Measurements from ENCODE around the gene MS4A18. TPM values are rescaled to one million over a fixed set of nuclear protein-coding genes. Genes with fewer than 3 reads are reported as not detected.

MS4A18 gene
- total and polyA plus RNA-seq, 5 donors = not detected

GRCh38 chr11:60780774-60781173 lies 56.3 kb downstream of the MS4A18 start:
- ATAC-seq (no peak), DNase-seq (no peak)
- no peaks in the 10 kb centered on the region for H3K9me3 ChIP-seq (ENCODE audit: control insufficient read depth, low read length)
- no peak overlapping the region for H3K4me3 ChIP-seq (ENCODE audit: low read length)
- no peaks in the 10 kb centered on the region for H3K4me1 ChIP-seq (ENCODE audit: control insufficient read depth, insufficient read depth, low read length)
- intact Hi-C loops (cut with DNase I) = no loop called here
- H3K27ac ChIP-seq (ENCODE audit: low read length) = no peak overlapping the region
- no peaks in the 10 kb centered on the region for H3K27me3 ChIP-seq (ENCODE audit: control insufficient read depth, insufficient read depth)

DNA sequence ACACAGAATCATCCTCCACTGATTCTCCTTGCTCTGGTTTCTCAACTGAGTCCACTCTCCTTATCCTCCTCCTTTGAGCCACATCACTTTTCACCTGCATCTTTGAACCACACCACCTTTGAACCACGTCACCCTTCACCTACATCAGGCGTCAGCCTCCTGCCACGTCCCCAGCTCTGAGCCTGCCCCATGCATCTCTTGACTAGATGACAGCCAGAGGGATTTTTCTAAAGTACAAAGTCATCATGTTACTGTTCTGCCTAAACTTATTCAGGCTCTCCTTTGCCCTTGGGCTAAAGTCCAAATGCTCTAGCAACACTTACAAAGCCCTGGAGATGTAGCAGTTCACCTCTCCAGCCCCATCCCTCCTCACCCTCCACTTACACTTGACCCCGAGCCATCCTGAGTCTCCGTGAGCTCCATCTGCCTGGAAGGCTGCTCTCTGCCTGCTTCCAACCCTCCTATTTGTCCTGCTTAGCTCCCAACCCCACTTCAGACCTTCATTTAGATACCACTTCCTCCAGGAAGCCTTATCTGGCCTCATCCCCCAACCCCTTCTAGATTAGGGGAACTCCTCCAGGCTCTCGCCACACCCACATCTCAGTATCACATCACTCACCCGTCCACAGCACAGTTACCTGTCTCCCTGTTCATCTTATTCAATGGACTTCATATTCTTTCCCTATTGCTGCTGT lies 56.9 kb downstream of the MS4A18 start:
- 74% methylated on average over 7 of the region's 7 CpGs for WGBS
- intact Hi-C loops (cut with DNase I) = no loop called here

DNA sequence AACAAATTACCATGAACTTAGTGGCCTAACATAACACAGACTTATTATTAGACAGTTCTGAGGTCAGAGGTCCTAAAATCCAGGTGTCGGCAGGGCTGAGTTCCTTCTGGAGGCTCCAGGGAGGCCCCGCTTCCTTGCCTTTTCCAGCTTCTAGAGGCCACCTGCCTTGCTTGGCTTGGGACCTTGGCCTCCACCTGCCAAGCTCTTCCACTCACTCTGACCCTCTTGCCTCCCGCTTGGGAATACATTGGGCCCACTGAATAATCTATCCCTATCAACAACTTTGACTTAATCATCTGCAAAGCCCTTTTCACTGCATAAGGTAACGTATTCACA lies 57.4 kb downstream of the MS4A18 start:
- Histone ChIP-seq H3K4me3 (ENCODE audit: low read length) (no peak overlapping the region), H3K27me3 (ENCODE audit: control insufficient read depth, insufficient read depth) (no peaks in the 10 kb centered on the region), H3K9me3 (ENCODE audit: control insufficient read depth, low read length) (no peaks in the 10 kb centered on the region), H3K4me1 (ENCODE audit: control insufficient read depth, insufficient read depth, low read length) (no peaks in the 10 kb centered on the region), H3K27ac (ENCODE audit: low read length) (no peak overlapping the region)
- intact Hi-C loops (cut with DNase I) = no loop called here
- no peak for DNase-seq
- WGBS = 94% methylated on average over 4 of the region's 4 CpGs
- no peak for ATAC-seq

More for the DNA sequence above, 56.9 kb downstream of the MS4A18 start:
- Histone ChIP-seq H3K4me1 (ENCODE audit: control insufficient read depth, insufficient read depth, low read length) (no peaks in the 10 kb centered on the region), H3K9me3 (ENCODE audit: control insufficient read depth, low read length) (no peaks in the 10 kb centered on the region), H3K27me3 (ENCODE audit: control insufficient read depth, insufficient read depth) (no peaks in the 10 kb centered on the region), H3K27ac (ENCODE audit: low read length) (no peak overlapping the region), H3K4me3 (ENCODE audit: low read length) (no peak overlapping the region)
- ATAC-seq (no peak), DNase-seq (no peak)

DNA sequence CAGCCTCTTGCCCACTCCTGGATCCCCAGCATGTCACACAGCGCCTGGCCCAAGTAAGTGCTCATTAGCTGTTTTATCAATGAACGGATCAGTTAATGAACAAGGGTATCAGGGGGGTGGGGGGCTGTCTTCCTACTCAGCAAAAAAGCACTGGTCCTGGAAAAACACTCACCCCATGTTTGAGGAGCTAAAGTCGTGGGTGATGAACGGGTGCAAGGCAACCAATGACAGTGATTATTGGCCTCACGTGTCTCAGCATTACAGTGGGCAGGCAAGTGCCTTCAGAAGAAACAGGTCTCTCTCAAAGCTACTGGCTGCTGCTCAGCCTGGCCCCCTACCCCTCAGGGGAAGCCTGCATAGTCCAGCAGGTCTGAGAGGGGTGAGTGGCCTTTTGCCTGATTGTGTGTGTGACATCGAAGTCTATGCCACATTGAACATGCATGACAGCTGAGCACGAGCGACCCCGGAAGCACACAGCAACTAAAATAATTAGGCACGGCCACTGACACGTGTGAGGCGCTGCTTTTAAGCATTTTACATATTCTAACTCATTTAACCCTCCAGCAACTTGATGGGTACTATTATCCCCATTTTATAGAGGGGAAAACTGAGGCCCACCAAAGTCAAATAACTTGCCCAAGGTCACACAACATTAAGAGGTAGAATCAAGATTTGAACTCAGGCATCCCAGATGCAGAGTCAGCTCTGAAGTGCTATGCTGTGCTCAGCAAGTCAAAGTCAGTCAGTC lies 58.0 kb downstream of the MS4A18 start:
- intact Hi-C loops (cut with DNase I) = no loop called here
- Histone ChIP-seq H3K4me3 (ENCODE audit: low read length) (no peak overlapping the region), H3K9me3 (ENCODE audit: control insufficient read depth, low read length) (no peaks in the 10 kb centered on the region), H3K27me3 (ENCODE audit: control insufficient read depth, insufficient read depth) (no peaks in the 10 kb centered on the region), H3K27ac (ENCODE audit: low read length) (no peak overlapping the region), H3K4me1 (ENCODE audit: control insufficient read depth, insufficient read depth, low read length) (no peaks in the 10 kb centered on the region)
- DNase-seq (no peak), ATAC-seq (no peak)
- 88% methylated on average over 12 of the region's 12 CpGs for WGBS

- no peak for DNase-seq
- H3K27ac ChIP-seq (ENCODE audit: low read length) = no peak overlapping the region
- no peaks in the 10 kb centered on the region for H3K9me3 ChIP-seq (ENCODE audit: control insufficient read depth, low read length)
- H3K27me3 ChIP-seq (ENCODE audit: control insufficient read depth, insufficient read depth) = no peaks in the 10 kb centered on the region
- 94% methylated on average over 8 of the region's 8 CpGs for WGBS
- no peaks in the 10 kb centered on the region for H3K4me1 ChIP-seq (ENCODE audit: control insufficient read depth, insufficient read depth, low read length)
- intact Hi-C loops (cut with DNase I) = no loop called here
- ATAC-seq = no peak
- no peak overlapping the region for H3K4me3 ChIP-seq (ENCODE audit: low read length)
Measured at GRCh38 chr11:60783141-60783484, 58.6 kb downstream of the MS4A18 start.

DNA sequence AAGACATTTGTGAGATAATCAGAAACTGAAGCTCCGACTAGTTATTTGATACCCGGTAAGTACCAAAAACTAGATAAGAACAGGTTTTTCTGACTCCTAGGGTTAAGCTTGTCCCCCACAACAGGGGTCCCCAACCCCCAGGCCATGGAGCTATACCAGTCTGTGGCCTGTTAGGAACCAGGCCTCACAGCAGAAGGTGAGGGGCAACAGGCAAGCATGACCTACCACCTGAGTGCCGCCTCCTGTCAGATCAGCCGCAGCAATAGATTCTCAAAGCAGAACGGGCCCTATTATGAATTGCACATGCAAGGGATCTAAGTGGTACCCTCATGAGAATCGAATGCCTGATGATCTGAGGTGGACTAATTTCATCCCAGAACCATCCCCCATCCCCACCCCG lies 59.4 kb downstream of the MS4A18 start:
- DNase-seq (no peak), ATAC-seq (no peak)
- no peak overlapping the region for H3K4me3 ChIP-seq (ENCODE audit: low read length)
- no peak overlapping the region for H3K27ac ChIP-seq (ENCODE audit: low read length)
- no peaks in the 10 kb centered on the region for H3K9me3 ChIP-seq (ENCODE audit: control insufficient read depth, low read length)
- no peaks in the 10 kb centered on the region for H3K4me1 ChIP-seq (ENCODE audit: control insufficient read depth, insufficient read depth, low read length)
- WGBS = 92% methylated on average over 7 of the region's 7 CpGs
- no peaks in the 10 kb centered on the region for H3K27me3 ChIP-seq (ENCODE audit: control insufficient read depth, insufficient read depth)
- intact Hi-C loops (cut with DNase I) = no loop called here

DNA sequence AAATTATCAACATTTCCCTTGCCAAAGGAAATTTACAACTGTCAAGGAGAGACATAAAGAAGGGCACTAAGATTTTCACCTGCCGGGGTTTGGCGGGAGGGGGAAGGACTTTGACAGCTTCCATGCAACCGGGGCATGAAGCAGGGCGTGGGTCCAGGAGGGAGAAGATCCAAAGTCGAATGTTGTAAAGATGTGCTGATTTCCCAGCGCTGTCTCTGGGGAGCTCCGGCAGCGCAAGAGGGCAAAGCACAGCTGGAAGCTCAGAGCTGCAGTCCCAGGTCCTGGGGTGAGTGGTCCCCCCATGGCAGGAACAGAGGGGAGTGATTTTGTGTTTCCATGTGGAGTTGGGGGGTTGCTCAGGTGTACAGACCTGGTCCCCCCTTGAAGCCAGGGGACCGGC lies 60.6 kb downstream of the MS4A18 start, which contains the start of gene MS4A10:
Gene MS4A10, plus strand, starts transcription at position 198 of the 400 bp plus-strand sequence. CDS start 5,003 bp downstream, outside the sequence.
- no peak for DNase-seq

GRCh38 chr11:60785806-60786361 lies 61.4 kb downstream of the MS4A18 start:
- Histone ChIP-seq H3K4me3 (ENCODE audit: low read length) (no peak overlapping the region), H3K4me1 (ENCODE audit: control insufficient read depth, insufficient read depth, low read length) (no peaks in the 10 kb centered on the region), H3K9me3 (ENCODE audit: control insufficient read depth, low read length) (no peaks in the 10 kb centered on the region), H3K27ac (ENCODE audit: low read length) (no peak overlapping the region), H3K27me3 (ENCODE audit: control insufficient read depth, insufficient read depth) (no peaks in the 10 kb centered on the region)
- WGBS = 48% methylated on average over 8 of the region's 8 CpGs
- intact Hi-C loops (cut with DNase I) = no loop called here
- DNase-seq (no peak), ATAC-seq (no peak)

More for the DNA sequence above, 60.6 kb downstream of the MS4A18 start, which contains the start of gene MS4A10:
- intact Hi-C loops (cut with DNase I) = no loop called here
- no peak for ATAC-seq
- Histone ChIP-seq H3K9me3 (ENCODE audit: control insufficient read depth, low read length) (no peaks in the 10 kb centered on the region), H3K27me3 (ENCODE audit: control insufficient read depth, insufficient read depth) (no peaks in the 10 kb centered on the region), H3K27ac (ENCODE audit: low read length) (no peak within 1 kb of the TSS), H3K4me1 (ENCODE audit: control insufficient read depth, insufficient read depth, low read length) (no peaks in the 10 kb centered on the region), H3K4me3 (ENCODE audit: low read length) (no peak within 1 kb of the TSS)
- 64% methylated on average over 9 of the region's 9 CpGs for WGBS

DNA sequence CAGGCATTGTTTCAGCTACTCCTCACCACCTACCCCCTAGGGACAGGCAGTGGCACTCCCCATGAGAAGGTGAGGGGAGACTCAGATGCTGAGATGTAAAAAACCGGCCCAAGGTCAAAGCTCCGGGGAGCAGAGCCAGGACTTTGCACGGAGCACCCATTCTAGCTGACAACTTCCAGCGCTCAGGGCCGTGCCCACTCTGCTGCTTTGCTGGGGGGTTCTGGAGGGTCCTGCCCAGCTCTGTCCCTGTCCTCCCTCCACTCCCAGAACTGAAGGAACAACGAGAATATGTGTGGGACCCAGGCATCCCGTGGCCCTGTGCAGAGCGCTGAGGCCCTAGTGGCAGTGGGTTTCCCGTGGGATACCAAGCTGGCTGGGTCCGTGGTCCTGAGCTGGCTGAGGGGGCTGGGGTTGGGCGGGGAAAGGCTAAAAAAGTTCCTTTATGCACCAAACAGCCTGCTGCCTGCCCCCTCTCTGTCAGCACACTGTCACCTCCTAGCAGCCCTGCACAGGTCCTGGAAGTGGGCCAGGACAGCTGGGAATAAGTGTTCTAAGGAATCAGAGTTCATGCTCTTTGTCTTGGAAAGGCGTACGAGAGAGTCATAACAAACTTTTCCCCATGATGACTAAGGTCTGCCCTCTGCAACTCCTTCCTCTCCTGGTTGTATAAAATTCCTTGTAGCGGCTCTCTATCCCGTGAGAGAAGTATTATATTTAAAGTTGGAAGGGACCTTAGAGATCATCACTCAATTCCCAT lies 62.5 kb downstream of the MS4A18 start:
- ATAC-seq (peak; percentile 70 to 87), DNase-seq (peak; percentile 84 to 92 (median 84))
- 31% methylated on average over 15 of the region's 15 CpGs for WGBS
- Histone ChIP-seq H3K4me3 (ENCODE audit: low read length) (no peak overlapping the region), H3K4me1 (ENCODE audit: control insufficient read depth, insufficient read depth, low read length) (no peaks in the 10 kb centered on the region), H3K9me3 (ENCODE audit: control insufficient read depth, low read length) (no peaks in the 10 kb centered on the region), H3K27me3 (ENCODE audit: control insufficient read depth, insufficient read depth) (no peaks in the 10 kb centered on the region), H3K27ac (ENCODE audit: low read length) (no peak overlapping the region)
- intact Hi-C loops (cut with DNase I) = no loop called here

GRCh38 chr11:60788401-60789125 lies 64.0 kb downstream of the MS4A18 start:
- Histone ChIP-seq H3K27me3 (ENCODE audit: control insufficient read depth, insufficient read depth) (no peaks in the 10 kb centered on the region), H3K4me1 (ENCODE audit: control insufficient read depth, insufficient read depth, low read length) (no peaks in the 10 kb centered on the region), H3K27ac (ENCODE audit: low read length) (no peak overlapping the region), H3K9me3 (ENCODE audit: control insufficient read depth, low read length) (no peaks in the 10 kb centered on the region), H3K4me3 (ENCODE audit: low read length) (no peak overlapping the region)
- peak in 1 of 3 donors; percentile 72 for DNase-seq
- WGBS = 84% methylated on average over 7 of the region's 7 CpGs
- ATAC-seq = peak in 1 of 2 donors; percentile 19
- intact Hi-C loops (cut with DNase I) = no loop called here

Measured in right cardiac atrium (tissue), 5 donors.